ENCODE measurements around the gene CD40. TPM values are rescaled to one million over a fixed set of nuclear protein-coding genes. Genes with fewer than 3 reads are reported as not detected.
A peak's percentile ranks its signal among the peaks of the same experiment; 100 is the strongest.

CD40 gene
- total RNA-seq, 1 donor from 2014 or later = 6.6 TPM

DNA sequence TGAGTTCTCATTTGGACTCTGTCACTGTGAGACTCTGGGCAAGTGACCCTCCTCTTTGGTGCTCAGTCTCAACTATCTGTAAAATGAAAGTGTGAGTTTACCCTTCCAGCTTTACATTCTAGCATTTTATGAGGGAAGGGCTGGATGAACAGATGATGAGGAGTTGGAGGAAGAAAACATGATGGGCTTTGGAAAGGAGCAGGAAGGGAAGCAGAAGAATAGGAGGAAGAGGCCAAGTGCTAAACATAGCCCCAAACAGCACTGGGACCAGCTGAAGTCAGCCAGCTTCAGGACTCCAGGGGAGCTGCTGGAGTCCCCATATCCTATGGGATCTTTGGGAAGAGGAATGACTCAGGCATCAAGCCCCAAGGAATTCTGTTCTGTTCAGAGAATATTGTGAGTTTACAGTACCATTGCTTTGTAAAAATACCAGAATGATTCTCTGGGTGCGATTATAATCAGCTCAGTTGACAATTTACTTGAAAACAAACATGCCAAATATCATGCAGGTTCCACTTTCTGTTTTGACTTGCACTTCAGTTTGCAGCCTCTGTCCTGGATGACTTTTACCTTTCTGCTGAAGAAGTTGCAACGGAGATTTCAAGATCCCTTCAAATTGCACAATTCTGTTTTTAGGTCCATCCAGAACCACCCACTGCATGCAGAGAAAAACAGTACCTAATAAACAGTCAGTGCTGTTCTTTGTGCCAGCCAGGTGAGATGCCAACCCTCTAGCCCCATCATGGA lies 3.2 kb downstream of the CD40 start:
- no peak for DNase-seq (ENCODE audit: low spot score)

DNA sequence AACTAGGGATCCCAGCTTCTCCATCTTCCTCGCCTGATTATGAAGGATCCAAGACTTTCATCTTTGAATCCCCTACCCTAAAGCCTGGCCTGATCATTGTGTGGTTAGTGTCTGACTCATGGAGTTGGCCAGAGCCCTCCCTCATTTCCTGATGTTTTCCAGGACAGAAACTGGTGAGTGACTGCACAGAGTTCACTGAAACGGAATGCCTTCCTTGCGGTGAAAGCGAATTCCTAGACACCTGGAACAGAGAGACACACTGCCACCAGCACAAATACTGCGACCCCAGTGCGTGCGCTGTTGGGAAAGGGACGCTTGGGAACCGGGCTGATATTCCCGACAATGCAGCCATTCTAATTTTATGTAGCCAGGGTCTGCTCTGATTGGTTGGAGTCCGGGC lies 4.0 kb downstream of the CD40 start:
- ATAC-seq = no peak
- no peak for DNase-seq (ENCODE audit: low spot score)

More for the DNA sequence above, 3.2 kb downstream of the CD40 start:
- ATAC-seq = no peak

DNA sequence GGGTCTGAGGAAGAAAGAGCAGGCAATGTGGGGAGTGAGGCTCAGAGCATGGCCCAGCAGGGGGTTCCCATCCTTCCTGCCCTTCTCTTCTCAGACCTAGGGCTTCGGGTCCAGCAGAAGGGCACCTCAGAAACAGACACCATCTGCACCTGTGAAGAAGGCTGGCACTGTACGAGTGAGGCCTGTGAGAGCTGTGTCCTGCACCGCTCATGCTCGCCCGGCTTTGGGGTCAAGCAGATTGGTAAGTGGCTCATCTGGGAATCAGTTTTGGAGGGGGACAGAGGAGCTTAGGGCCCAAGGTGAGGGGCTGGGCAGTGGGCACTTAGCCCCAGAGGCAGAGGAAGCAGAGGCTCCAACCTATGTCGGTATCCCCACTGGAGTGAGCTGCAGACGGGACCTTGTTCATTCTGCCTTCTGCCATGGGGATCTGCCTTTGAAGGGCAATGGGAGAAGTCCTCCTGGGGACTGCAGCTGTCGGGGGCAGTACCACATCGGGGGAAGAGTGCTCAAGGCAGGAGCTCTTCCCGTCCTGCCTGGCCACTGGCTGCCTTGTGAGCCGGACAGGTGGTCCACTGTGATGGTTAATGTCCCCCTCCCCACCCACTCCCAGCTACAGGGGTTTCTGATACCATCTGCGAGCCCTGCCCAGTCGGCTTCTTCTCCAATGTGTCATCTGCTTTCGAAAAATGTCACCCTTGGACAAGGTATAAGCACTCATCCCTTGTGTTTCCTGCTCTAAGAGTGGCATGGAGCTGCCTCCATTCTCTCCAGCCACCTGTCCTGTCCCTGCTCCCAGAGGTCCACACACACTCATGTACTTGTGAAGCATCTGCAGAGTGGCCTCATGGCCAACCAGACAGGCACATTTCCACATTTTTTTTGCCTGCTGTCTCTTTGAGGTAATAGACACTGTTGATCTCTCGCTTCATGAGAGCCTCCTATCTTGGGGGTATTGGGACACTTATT lies 4.7 kb downstream of the CD40 start:
- DNase-seq (ENCODE audit: low spot score) (no peak), ATAC-seq (no peak)

DNA sequence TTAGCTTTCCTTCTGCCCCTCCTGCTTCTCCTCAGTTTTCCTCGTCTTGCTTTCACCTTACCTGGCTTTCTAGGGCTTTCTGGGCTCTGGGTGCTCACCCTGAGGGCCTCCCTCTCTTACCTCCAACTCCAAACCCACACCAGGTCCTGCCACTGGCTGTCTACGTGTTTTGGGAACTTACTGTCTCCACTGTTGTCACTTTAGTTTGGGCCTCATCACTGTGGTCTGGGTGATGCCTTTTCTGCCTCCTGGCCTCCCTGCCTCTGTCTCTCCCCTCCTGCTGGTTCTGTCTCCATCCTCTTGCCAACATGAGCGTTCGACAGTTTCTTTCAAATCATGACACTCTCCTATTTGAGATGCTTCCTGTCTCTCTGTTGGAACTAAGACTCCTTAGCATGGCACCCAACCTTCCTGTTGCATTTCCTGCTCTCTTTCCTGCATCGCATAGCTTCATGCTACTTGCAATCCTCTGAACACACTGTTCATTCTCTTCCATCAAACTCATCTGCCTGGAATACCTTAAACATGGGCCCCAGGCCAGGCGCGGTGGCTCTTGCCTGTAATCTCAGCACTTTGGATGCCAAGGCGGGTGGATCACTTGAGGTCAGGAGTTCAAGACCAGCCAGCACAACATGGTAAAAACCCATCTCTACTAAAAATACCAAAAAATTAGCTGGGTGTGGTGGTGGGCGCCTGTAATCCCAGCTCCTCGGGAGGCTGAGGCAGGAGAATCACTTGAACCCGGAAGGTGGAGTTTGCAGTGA lies 5.5 kb downstream of the CD40 start:
- no peak for DNase-seq (ENCODE audit: low spot score)
- ATAC-seq = no peak

DNA sequence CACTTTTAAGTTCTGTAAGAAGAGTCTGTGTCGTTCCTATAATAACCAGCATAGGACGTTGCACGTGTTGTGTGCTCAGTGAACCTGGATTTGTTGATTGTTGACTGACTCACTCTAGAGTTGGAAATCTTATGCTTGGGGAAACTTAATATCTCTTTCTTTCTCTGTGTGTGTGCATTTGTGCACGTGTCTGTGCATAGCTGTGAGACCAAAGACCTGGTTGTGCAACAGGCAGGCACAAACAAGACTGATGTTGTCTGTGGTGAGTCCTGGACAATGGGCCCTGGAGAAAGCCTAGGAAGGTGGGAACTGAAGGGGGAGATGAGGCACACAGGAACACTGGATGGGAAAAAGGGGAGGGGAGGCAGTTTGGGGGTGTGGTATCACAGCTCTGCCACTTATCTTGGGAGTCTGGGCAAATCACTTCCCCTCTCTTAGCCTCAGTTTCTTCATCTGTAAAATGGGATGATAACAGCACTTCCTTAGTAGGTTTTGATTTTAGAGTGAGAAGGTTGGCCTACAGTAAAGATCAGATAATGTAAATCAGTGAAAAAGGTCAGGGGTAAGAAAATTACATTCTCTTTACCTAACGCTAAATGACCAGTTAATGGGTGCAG lies 8.4 kb downstream of the CD40 start:
- ATAC-seq (no peak), DNase-seq (ENCODE audit: low spot score) (no peak)

DNA sequence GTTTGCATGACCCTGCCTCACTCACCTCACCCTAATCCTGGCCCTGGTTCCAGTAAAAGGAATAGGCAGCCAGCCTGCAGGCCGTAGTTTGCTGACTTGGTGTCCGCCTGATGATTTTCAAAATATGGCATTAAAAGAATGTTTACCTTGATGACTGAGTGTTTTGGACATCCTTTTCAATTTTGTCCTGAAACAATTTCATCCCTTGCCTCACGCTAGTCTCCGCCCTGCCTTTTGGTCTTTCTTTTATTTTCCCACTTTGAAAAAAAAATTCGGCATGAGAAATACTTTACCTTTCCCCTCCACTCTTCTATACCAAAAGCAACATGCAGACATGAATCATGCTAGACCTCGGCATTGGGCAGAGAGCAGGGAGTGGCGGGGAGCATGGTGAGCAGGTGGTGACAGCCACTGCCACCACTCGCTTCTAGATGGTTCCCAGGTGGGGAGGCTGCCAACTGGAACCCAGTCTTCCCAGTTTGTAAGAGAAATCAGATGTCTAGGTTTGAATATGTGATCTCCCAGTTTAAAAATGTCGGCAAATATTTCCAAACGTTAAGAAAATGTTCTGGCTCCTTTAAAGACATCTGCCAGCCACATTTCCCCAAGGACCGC lies 9.4 kb downstream of the CD40 start:
- ATAC-seq (no peak), DNase-seq (ENCODE audit: low spot score) (no peak)

DNA sequence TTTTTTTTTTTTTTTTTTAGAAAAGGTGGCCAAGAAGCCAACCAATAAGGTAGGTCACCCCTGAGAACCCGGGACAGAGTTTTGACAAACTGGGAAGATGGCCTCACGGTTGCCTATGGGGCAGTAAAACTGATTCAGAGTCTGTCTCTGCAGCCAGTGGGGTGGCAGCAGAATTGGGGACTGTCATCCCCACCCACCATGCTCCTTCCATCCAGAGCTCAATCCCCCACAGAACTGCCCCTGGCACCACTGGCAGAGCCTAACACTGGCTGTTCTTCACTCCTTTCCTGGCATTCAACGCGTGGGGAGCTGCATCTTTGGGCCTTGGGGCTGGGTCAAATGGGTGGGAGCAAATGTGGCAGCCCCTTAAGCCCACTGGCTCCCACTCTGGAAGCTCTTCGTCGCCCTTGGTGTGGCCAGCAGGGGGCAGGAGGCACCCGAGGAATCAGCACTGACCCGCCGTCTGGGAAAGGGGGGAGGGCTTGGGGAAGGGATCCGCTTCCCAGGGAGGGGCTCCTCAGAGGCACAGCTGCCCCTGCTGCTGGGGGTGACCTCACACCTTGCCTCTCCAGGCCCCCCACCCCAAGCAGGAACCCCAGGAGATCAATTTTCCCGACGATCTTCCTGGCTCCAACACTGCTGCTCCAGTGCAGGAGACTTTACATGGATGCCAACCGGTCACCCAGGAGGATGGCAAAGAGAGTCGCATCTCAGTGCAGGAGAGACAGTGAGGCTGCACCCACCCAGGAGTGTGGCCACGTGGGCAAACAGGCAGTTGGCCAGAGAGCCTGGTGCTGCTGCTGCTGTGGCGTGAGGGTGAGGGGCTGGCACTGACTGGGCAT lies 10.4 kb downstream of the CD40 start:
- ATAC-seq = peak; percentile 64
- DNase-seq (ENCODE audit: low spot score) = no peak

DNA sequence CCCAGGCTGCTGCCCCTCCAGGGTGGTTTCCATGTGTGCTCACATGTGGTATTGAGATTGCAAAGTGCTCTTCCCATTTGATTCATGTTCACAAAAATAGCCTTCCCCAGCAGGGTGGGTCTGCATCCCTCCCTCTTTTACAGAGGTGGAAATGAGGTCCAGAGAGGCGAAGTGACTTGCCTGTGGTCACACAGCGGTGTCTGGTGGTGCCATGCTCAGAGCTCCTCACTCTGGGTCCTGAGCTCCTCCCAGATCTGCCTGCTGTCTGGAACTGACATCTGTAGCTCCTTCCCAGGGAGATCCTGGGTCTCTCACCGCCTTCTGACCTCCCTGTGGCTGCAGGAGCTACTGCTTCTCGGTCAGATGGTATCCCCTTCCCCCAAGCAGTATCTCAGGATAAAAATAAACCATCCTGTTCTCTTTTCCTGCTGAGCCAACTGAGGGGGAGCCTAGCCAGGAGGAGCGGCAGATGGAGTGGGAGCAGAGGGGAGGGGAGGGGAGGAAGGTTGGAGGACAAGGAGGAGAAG lies 11.9 kb downstream of the CD40 start:
- ATAC-seq = no peak
- no peak for DNase-seq (ENCODE audit: low spot score)

DNA sequence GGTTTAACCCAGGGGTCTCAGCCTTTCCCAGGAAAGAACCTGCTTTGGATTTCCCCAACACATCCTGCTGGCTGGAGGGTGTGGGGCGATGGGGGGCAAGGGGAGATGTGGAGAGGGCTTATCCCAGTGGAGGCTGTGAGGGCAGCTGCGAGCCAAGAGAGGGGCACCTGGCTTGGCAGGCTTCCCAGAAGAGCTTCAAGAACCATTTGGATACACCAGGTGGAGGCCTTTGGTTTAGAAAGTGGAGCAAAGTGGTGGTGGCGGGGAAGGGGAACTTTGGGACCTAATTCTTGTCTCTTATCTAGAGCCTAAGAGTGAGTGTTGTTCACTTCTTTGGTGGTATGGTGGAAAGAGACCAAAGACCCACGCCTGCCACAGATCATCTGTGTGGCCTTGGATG lies 12.4 kb downstream of the CD40 start:
- DNase-seq (ENCODE audit: low spot score) (no peak), ATAC-seq (no peak)

DNA sequence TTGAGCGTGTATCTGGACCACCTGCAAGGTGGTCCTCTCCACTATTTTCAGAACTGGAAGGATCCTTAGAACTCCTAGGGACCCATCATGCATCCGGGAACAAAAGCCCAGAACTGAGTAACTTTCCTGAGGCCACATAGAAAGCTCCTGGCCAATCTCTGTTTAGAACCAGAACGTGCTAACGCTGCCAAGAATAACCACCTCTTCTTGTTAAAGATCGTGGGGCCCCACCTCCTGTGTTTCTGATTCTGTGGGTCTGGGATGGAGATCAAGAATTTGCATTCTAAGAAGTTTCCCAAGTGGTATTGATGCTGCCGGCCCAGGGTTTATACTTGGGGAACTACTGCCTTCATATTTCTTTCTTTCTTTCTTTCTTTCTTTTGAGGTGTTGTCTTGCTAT lies 13.3 kb downstream of the CD40 start:
- no peak for ATAC-seq
- no peak for DNase-seq (ENCODE audit: low spot score)

DNA sequence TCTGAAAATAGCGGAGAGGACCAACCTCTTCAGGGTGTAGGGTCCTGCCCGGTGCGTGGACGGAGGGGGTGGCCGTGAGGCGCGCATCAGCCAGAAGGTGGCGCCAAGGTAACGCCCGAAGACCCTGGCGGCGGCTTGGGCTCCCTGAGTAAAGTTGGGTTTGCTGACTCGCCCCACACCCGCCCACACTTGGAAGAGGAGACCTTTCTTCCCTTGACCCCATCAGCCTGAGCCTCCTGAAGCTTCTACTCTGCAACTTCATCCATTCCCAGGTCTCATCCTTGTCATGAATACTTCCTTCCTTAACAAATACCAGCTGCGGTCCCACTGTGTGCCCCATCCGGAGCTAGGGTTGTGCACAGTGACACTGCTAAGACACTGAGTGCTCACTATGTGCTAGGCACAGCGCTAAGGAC lies 14.6 kb downstream of the CD40 start:
- ATAC-seq = peak; percentile 85
- peak; percentile 60 for DNase-seq (ENCODE audit: low spot score)

DNA sequence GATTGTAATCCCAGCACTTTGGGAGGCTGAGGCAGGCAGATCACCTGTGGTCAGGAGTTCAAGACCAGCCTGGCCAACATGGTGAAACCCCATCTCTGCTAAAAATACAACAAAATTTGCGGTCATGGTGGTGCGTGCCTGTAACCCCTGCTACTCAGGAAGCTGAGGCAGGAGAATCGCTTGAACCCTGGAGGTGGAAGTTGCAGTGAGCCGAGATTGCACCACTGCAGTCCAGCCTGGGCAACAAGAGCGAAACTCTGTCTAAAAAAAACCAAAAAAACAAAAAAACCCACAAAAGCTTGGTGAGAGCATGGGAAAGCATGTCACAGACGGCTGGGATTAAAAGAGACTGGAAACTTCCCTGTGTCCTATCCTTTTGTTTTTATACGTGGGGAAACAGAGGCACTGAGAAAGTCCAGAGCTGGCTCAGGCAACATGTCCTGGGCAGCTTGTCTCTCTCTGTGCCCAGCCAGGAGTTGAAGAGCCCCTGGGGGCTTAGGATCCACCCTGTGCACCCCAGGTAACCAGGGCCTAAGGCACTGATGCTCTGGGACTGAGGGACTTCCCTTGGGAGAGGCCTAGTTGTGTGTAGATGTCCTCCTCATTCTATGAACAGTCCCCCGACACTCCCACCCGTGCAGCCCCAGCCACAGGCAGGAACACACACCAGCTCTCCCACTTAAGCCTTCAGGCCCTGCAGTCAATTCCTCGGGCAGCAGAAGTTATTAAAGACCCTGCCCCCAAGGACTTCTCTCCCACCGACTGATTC lies 16.0 kb downstream of the CD40 start:
- DNase-seq (ENCODE audit: low spot score) (no peak), ATAC-seq (no peak)

DNA sequence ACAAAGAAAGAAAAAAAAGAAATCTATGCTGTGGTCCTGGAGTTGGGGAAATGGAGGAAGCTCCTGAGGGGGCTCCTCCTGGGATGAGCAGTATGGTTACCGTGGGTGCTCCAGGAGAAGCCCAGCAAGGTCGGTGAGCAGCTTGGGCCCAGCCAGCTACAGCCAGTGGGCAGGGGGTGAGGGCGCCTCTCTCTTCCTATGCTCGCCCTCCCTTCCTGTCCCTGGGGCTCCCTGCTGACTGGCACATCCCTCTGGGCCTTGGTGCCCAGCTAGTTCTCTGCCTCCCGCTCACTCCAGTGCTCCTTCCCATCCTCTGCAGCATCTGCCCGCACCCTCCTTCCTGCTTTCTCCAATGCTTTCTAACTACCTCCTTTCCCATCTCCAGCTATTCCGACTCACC lies 16.6 kb downstream of the CD40 start:
- ATAC-seq = no peak

DNA sequence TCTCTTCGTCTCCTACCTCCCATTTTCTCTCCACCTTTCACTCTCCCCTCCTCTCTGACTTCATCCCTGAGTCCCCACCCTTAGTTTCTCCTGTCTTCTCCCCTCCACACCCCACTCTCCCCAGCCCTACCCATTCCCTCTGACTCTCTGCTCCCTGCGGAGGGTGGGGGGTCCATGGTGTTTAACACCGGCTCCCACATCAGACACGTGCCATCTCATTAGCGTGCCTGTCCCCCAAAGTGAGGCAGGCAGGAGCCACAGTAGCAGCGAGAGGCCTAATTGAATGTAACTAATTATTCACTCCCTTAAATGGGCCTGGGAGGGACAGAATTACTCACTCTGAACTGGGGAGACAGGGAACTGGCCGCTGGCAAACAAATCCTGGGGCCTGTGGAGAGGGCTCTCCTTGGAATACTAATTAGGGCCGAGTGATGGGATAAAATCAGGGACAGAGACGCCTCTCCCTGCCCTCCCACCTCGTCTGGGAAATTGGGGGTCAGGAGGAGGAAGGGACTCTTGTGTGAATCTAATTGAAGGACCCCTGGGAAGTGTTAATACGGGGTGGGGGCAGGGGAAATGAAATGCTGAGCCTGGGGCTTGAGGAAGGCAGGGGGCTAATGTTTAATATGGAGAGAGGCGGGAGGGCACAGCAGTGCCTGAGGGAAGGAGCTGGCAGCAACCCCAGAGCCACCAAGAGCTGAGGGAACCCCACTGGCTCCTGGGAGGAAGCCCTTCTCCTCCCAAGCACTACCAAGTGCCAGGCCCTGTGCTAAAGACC lies 17.9 kb downstream of the CD40 start:
- ATAC-seq (no peak), DNase-seq (ENCODE audit: low spot score) (no peak)

More for the DNA sequence above, 16.6 kb downstream of the CD40 start:
- DNase-seq (ENCODE audit: low spot score) = no peak

DNA sequence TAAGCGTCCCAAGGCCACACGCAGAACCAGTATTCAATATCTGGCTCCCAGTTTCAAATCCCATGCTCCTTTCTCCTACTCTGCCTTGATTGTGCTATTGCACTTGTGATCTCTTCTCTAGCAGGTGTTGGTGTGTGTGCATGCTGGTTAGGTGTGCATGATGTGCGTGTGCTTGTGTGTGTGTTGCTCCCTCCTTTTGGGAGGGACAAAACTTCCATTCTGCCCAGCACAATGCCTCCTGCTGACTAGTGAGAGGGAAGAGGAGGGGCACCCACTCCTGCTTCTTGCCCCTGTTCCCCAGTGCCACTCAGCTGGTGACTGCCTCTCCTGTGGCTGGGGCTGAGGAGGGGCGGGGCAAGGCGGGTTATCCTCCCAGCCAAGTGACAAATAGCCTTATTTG lies 19.7 kb downstream of the CD40 start:
- DNase-seq (ENCODE audit: low spot score) (no peak), ATAC-seq (no peak)

DNA sequence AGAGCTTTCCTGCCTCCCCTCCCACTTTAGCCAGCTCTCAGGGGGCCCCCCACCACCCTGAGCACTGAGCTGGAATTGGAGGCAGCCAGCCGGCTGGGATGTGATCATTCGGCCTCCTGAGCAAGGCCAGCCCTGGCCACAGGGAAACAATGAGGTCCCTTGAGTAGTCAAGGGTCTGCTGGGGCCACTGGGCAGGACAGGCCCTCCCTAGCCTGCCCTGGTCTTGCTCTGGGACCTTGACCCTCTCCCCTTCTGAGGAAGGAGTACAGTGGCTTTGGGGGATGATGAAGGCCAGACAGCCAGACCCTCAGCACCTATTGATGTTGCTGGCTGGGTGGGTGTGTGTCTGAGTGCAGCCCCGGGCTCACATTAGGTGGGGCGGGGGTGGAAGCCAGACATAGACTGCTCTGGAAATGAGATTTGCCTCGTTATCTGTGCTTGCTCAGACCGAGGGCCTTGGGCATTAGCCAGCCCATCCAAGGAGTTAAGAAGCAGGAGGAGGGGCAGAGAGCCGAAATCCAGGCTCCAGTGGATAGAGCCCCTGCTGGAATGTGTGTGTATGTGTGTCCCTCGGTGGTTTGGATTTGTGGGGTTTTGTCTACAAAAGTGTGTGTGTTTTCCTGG lies 21.3 kb downstream of the CD40 start:
- DNase-seq (ENCODE audit: low spot score) (no peak), ATAC-seq (no peak)

DNA sequence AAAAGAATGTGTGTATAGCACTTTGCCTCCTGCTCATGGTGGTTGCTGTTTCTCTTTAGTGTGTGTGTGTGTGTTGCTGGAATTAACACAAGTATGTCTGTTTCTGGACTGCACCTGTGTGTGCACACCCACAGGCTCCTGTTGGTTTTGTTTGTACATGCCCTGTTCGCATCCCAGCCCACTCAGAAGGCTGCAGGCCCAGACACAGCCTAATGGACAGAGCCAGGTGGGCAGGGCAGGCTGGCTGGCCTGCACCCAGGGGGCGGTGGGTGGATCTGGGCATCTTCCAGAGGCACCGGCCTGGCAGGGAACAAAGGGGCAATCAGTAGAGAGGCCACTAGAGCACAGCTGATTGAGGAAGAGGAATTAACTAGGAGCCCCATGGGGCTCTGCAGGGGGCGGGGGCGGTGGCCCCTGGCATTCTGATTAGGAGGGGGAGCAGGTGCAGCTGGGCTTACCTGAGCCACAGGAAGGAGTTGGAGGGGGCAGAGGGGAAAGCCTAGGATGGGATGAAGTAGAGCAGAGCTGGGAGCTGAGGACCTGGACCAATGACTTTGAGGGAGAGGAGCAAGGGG lies 21.9 kb downstream of the CD40 start:
- ATAC-seq = no peak
- DNase-seq (ENCODE audit: low spot score) = no peak
